GM12878 (cell line): ENCODE results near the gene XRN2. TPM values are rescaled to one million over a fixed set of nuclear protein-coding genes. Genes with fewer than 3 reads are reported as not detected.

ENCODE experiments used
- CTCF ChIP-seq, 3 experiments: IDR thresholded peaks in 2 of 3; conservative IDR thresholded peaks in 1 of 3; 2 replicates each; pipeline ENCODE4 v1.5.1; 2011; ENCODE audit warnings: low read depth in 3 of 3, low read length in 3 of 3, mild to moderate bottlenecking in 3 of 3, control low read depth in 2 of 3, moderate library complexity in 2 of 3, inconsistent platforms in 1 of 3, mixed read lengths in 1 of 3; ENCODE audit not compliant: control insufficient read depth in 2 of 3, insufficient read depth in 1 of 3; ENCODE audit errors: extremely low read depth in 1 of 3
- E2F8 ChIP-seq: fragments of 450-650 bp; IDR thresholded peaks from 2 replicates; pipeline ENCODE4 v1.6.1; 2018; ENCODE audit warnings: mild to moderate bottlenecking, low read depth, moderate library complexity; ENCODE audit not compliant: partially characterized antibody
- HDAC6 ChIP-seq: fragments of 200-600 bp; sonication (generic); IDR thresholded peaks from one replicate; pipeline ENCODE4 v1.8.0; 2017; ENCODE audit warnings: antibody characterized with exemption; ENCODE audit not compliant: unreplicated experiment
- KLF5 ChIP-seq: fragments of 450-650 bp; IDR thresholded peaks from 2 replicates; pipeline ENCODE4 v1.6.1; 2014; ENCODE audit warnings: mild to moderate bottlenecking; ENCODE audit not compliant: partially characterized antibody
- MEF2A ChIP-seq: IDR thresholded peaks from 2 replicates; pipeline ENCODE4 v1.6.1; 2011; ENCODE audit warnings: low read depth, mild to moderate bottlenecking, low read length, moderate library complexity; ENCODE audit not compliant: insufficient read depth
- MTA2 ChIP-seq: fragments of 450-650 bp; IDR thresholded peaks from 2 replicates; pipeline ENCODE4 v1.6.1; 2016; ENCODE audit warnings: low read depth, mild to moderate bottlenecking, moderate library complexity
- PKNOX1 ChIP-seq: fragments of 450-650 bp; IDR thresholded peaks from 2 replicates; pipeline ENCODE4 v1.6.1; 2016; ENCODE audit warnings: mild to moderate bottlenecking
- RAD51 ChIP-seq: fragments of 450-650 bp; IDR thresholded peaks from 2 replicates; pipeline ENCODE4 v1.6.1; 2016; ENCODE audit warnings: moderate library complexity, mild to moderate bottlenecking, inconsistent platforms
- RB1 ChIP-seq: fragments of 450-650 bp; formaldehyde crosslinking; IDR thresholded peaks from 2 replicates; pipeline ENCODE4 v1.6.1; 2017; ENCODE audit warnings: mild to moderate bottlenecking, borderline replicate concordance
- SREBF2 ChIP-seq: IDR thresholded peaks from 2 replicates; pipeline ENCODE4 v1.6.1; 2012; ENCODE audit warnings: mild to moderate bottlenecking, low read length
- TCF12 ChIP-seq: IDR thresholded peaks from 2 replicates; pipeline ENCODE4 v1.6.1; 2011; ENCODE audit warnings: low read depth, mild to moderate bottlenecking, low read length
- TCF3 ChIP-seq: IDR thresholded peaks from 2 replicates; pipeline ENCODE4 v1.6.1; 2012; ENCODE audit warnings: low read depth, mild to moderate bottlenecking, low read length, borderline replicate concordance; ENCODE audit not compliant: insufficient read depth
- YBX1 ChIP-seq: fragments of 450-650 bp; IDR thresholded peaks from 2 replicates; pipeline ENCODE4 v1.6.1; 2016; ENCODE audit warnings: antibody characterized with exemption
- ZZZ3 ChIP-seq: IDR thresholded peaks from 2 replicates; pipeline ENCODE4 v1.6.1; 2011; ENCODE audit warnings: low read depth; ENCODE audit not compliant: control insufficient read depth, insufficient read length
- polyA plus RNA-seq, 11 experiments: library from polyadenylated mRNA; depleted of rRNA in 4 of 11; unstranded in 6 of 11; stranded (reverse) in 5 of 11; fragments of >200 nt; fragmentation: Nextera tagmentation in 4 of 11; fragmentation: Illumina TruSeq in 1 of 11; extraction: Ambion mirVana in 4 of 11; extraction: Trizol in 1 of 11; gene quantifications; 1 replicate in 1 of 11; 2 replicates in 10 of 11; pipeline versions ENCODE4 v1.2.1 to v1.2.3, GENCODE V29; 2011 to 2016; ENCODE audit warnings: inconsistent platforms in 2 of 11, missing spikeins in 2 of 11, low read depth in 1 of 11
- total RNA-seq, 4 experiments: library from RNA; depleted of rRNA in 3 of 4; stranded (reverse); fragments of >200 nt in 3 of 4; fragmentation: Illumina TruSeq in 1 of 4; extraction: Trizol in 1 of 4; gene quantifications; 2 replicates each; pipeline versions ENCODE4 v1.2.1 to v1.2.3, GENCODE V29; 2013 to 2021
- TF ChIP-seq, protein P1 (sequence below): fragments of 450-650 bp; IDR thresholded peaks from 2 replicates; pipeline ENCODE4 v1.6.1; 2017; ENCODE audit warnings: mild to moderate bottlenecking, low read depth, inconsistent platforms; ENCODE audit not compliant: poor library complexity, severe bottlenecking
- TF ChIP-seq, protein P2 (sequence below): fragments of 450-650 bp; IDR thresholded peaks from 2 replicates; pipeline ENCODE4 v1.6.1; 2017; ENCODE audit warnings: low read depth, mild to moderate bottlenecking, moderate library complexity

Gene XRN2
- total and polyA plus RNA-seq, 10 of the 15 experiments (the other 5 are each of a cell fraction or from before 2014, with no cell fraction given), result 59.7 to 97.8 (median 75.6) TPM

- TF ChIP-seq, protein P1, sequence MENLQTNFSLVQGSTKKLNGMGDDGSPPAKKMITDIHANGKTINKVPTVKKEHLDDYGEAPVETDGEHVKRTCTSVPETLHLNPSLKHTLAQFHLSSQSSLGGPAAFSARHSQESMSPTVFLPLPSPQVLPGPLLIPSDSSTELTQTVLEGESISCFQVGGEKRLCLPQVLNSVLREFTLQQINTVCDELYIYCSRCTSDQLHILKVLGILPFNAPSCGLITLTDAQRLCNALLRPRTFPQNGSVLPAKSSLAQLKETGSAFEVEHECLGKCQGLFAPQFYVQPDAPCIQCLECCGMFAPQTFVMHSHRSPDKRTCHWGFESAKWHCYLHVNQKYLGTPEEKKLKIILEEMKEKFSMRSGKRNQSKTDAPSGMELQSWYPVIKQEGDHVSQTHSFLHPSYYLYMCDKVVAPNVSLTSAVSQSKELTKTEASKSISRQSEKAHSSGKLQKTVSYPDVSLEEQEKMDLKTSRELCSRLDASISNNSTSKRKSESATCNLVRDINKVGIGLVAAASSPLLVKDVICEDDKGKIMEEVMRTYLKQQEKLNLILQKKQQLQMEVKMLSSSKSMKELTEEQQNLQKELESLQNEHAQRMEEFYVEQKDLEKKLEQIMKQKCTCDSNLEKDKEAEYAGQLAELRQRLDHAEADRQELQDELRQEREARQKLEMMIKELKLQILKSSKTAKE, result no peak
- TF ChIP-seq TCF3, result 0 out of 2 replicates have a peak, but pooled peaks have one; percentile 7
- TF ChIP-seq MTA2, result no peak
- no peak for TF ChIP-seq SREBF2
- TF ChIP-seq TCF12, result peak; percentile 30; the same call in 1 of the 2 replicates
- TF ChIP-seq MEF2A, result no peak
- TF ChIP-seq, protein P2, sequence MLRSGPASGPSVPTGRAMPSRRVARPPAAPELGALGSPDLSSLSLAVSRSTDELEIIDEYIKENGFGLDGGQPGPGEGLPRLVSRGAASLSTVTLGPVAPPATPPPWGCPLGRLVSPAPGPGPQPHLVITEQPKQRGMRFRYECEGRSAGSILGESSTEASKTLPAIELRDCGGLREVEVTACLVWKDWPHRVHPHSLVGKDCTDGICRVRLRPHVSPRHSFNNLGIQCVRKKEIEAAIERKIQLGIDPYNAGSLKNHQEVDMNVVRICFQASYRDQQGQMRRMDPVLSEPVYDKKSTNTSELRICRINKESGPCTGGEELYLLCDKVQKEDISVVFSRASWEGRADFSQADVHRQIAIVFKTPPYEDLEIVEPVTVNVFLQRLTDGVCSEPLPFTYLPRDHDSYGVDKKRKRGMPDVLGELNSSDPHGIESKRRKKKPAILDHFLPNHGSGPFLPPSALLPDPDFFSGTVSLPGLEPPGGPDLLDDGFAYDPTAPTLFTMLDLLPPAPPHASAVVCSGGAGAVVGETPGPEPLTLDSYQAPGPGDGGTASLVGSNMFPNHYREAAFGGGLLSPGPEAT, result peak; percentile 53; the same call in 1 of the 2 replicates
- TF ChIP-seq YBX1, result no peak
- TF ChIP-seq ZZZ3, result no peak
- peak in 1 of 3 experiments; percentile 11; a peak in 1 of 6 replicates for TF ChIP-seq CTCF (IDR thresholded peaks at IDR 0.05 in 2 of 3, conservative IDR thresholded peaks at IDR 0.05 in 1 of 3; ENCODE audit: control insufficient read depth in 2 of 3, extremely low read depth in 1 of 3, insufficient read depth in 1 of 3, low read depth in 3 of 3, low read length in 3 of 3)
- TF ChIP-seq HDAC6, result no peak
- peak; percentile 52 for TF ChIP-seq E2F8
- TF ChIP-seq RB1, result peak; percentile 59; the same call in 1 of the 2 replicates
- TF ChIP-seq RAD51, result peak; percentile 83
- TF ChIP-seq KLF5, result peak; percentile 62
- TF ChIP-seq PKNOX1, result peak; percentile 66
These were observed at the start of gene XRN2 (continued) for GRCh38 chr20:21303061-21303871.
